ENCODE results near the gene KLF7. TPM values are rescaled to one million over a fixed set of nuclear protein-coding genes. Genes with fewer than 3 reads are reported as not detected.

The KLF7 gene
- total RNA-seq, 1 experiment from 2014 or later: 32.2 TPM

DNA sequence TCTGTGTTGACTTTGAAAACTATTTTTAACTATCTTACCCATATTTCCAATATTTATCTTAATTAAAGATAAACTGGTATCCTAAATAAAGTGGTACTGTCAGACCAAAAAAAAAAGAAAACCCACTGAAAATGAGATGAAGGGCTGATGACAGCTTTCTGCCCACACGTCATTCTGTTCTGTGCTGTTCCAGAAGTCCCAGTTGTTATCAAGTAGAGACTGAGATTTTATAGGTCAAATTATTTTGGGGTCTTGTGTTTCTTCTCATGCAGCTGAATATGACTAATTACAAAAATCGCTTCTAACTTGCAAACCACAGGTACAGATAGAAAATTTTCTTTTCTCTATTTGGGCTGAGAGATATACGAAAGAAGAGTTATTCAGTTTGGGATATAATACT, 48.7 kb upstream of the KLF7 start:
- Histone ChIP-seq H2BK15ac (ENCODE audit: low read depth, low read length) (no peak overlapping the region), H3K27me3 (ENCODE audit: insufficient read depth, low read length) (no peaks in the 10 kb centered on the region), H3K4me2 (ENCODE audit: insufficient read depth, insufficient read length, low read length) (no peak overlapping the region), H3K56ac (ENCODE audit: insufficient read length, low read depth, low read length) (no peak overlapping the region), H3K4ac (ENCODE audit: low read depth, low read length) (no peak overlapping the region), H4K5ac (ENCODE audit: insufficient read length, low read depth, low read length) (no peak overlapping the region), H3K23ac (ENCODE audit: insufficient read length, low read depth, low read length) (no peak overlapping the region), H3K23me2 (ENCODE audit: insufficient read length, low read depth, low read length, poor library complexity, severe bottlenecking) (no peaks in the 10 kb centered on the region), H3K79me1 (ENCODE audit: insufficient read depth, low read depth, low read length, poor library complexity, severe bottlenecking) (no peaks in the 10 kb centered on the region), H3T11ph (ENCODE audit: low read length) (no peak overlapping the region), H2BK120ac (ENCODE audit: low read depth, low read length, poor library complexity, severe bottlenecking) (no peak overlapping the region), H2AK5ac (ENCODE audit: insufficient read length, low read length) (no peak overlapping the region), H3K18ac (ENCODE audit: insufficient read length, low read depth, low read length) (no peak overlapping the region), H2BK5ac (ENCODE audit: insufficient read length, low read length) (no peak overlapping the region), H4K20me1 (ENCODE audit: control insufficient read depth, insufficient read depth, insufficient read length) (no peaks in the 10 kb centered on the region), H3K79me2 (ENCODE audit: insufficient read depth, low read length) (no peaks in the 10 kb centered on the region), H3K14ac (ENCODE audit: insufficient read depth, low read length) (no peak overlapping the region), H3K9me3 (ENCODE audit: control insufficient read depth, low read depth, low read length) (no peaks in the 10 kb centered on the region), H2BK20ac (ENCODE audit: low read depth, low read length, poor library complexity, severe bottlenecking) (no peak overlapping the region), H3K27ac (ENCODE audit: insufficient read length, low read depth, low read length) (no peak overlapping the region), H3K4me1 (ENCODE audit: insufficient read depth, low read length) (no peaks in the 10 kb centered on the region), H3K9ac (ENCODE audit: extremely low read depth, insufficient read length, low read length) (no peak overlapping the region), H4K8ac (replicated peaks; ENCODE audit: insufficient read length, low read depth, low read length) (no peak overlapping the region), H4K91ac (ENCODE audit: insufficient read length, low read depth, low read length) (no peak overlapping the region), H2BK12ac (ENCODE audit: insufficient read length, low read depth, low read length) (no peak overlapping the region), H2AFZ (ENCODE audit: low read length) (no peak overlapping the region)
- TF ChIP-seq, protein P1, sequence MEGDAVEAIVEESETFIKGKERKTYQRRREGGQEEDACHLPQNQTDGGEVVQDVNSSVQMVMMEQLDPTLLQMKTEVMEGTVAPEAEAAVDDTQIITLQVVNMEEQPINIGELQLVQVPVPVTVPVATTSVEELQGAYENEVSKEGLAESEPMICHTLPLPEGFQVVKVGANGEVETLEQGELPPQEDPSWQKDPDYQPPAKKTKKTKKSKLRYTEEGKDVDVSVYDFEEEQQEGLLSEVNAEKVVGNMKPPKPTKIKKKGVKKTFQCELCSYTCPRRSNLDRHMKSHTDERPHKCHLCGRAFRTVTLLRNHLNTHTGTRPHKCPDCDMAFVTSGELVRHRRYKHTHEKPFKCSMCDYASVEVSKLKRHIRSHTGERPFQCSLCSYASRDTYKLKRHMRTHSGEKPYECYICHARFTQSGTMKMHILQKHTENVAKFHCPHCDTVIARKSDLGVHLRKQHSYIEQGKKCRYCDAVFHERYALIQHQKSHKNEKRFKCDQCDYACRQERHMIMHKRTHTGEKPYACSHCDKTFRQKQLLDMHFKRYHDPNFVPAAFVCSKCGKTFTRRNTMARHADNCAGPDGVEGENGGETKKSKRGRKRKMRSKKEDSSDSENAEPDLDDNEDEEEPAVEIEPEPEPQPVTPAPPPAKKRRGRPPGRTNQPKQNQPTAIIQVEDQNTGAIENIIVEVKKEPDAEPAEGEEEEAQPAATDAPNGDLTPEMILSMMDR (conservative IDR thresholded peaks at IDR 0.05): no peak
- H3K9me3 Mint-ChIP-seq: peaks cover 0 to under 1% of the 10 kb centered on the region in 2 experiments; a peak in 1 of 5 replicates
- no peak overlapping the region for H3K27ac Mint-ChIP-seq
- H3K4me3 Mint-ChIP-seq: no peak overlapping the region
- DNase-seq: no peak
- H3K36me3 Mint-ChIP-seq (ENCODE audit: insufficient read depth in 1 of 3, low read depth in 3 of 3): no peaks in the 10 kb centered on the region
- peaks cover 10 to 19% of the 10 kb centered on the region in 2 experiments for H3K4me1 Mint-ChIP-seq
- H3K27me3 Mint-ChIP-seq (ENCODE audit: low read depth): peaks cover 13% of the 10 kb centered on the region
- whole genome bisulfite sequencing (ENCODE audit: extremely low coverage, insufficient read length, low lambda C conversion rate): no CpG with 5 or more reads among the region's 3 CpGs
